Stimulated activated effector memory CD8-positive, alpha-beta T cell treated with anti-CD3 and anti-CD28 coated beads, Interleukin-12 subunit alpha, Interleukin-12 subunit beta, amount 100 ng/mL, for 72 hours (primary cell): ENCODE measurements around the gene QRICH1.
A peak's percentile ranks its signal among the peaks of the same experiment; 100 is the strongest.

Source experiments
- ATAC-seq: fragments of 150-1000 bp; cut with Tn5 transposase; 2 replicates; pipeline ENCODE4 v1.10.0; 2021
- DNase-seq, 2 donors: peaks; one replicate each; pipeline ENCODE4 v3.0.0; 2021 to 2022; ENCODE audit warnings: low spot score in 2 of 2
- H3K27ac Mint-ChIP-seq: one replicate; pipeline ENCODE4 v1.8.0; 2022; ENCODE audit warnings: mild to moderate bottlenecking, mixed read lengths
- H3K36me3 Mint-ChIP-seq: one replicate; pipeline ENCODE4 v1.8.0; 2022; ENCODE audit warnings: mild to moderate bottlenecking, mixed read lengths
- H3K4me1 Mint-ChIP-seq: one replicate; pipeline ENCODE4 v1.8.0; 2022; ENCODE audit warnings: mixed read lengths
- H3K4me3 Mint-ChIP-seq: one replicate; pipeline ENCODE4 v1.8.0; 2022; ENCODE audit warnings: mild to moderate bottlenecking, mixed read lengths
- H3K9me3 Mint-ChIP-seq: one replicate; pipeline ENCODE4 v1.8.0; 2022; ENCODE audit warnings: mixed read lengths

Gene QRICH1

GRCh38 chr3:49007068-49007770 lies 86.7 kb downstream of the QRICH1 start, which contains the start of gene WDR6:
WDR6 (plus strand) TSS chr3:49007391; CDS start chr3:49007432, 41 bp downstream.
- DNase-seq (peak; percentile 95 to 98), ATAC-seq (peak; percentile 91)
- Mint-ChIP-seq H3K36me3 (peaks cover 55% of the 10 kb centered on the region), H3K9me3 (no peaks in the 10 kb centered on the region), H3K27ac (peak within 1 kb of the TSS; percentile 100), H3K4me1 (peaks cover 39% of the 10 kb centered on the region), H3K4me3 (peak within 1 kb of the TSS; percentile 100)

- Mint-ChIP-seq H3K27ac (peak overlapping the region; percentile 100), H3K4me1 (peaks cover 37% of the 10 kb centered on the region), H3K4me3 (peak overlapping the region; percentile 100), H3K36me3 (peaks cover 48% of the 10 kb centered on the region), H3K9me3 (no peaks in the 10 kb centered on the region)
- no peak for ATAC-seq
- no peak for DNase-seq
These were observed 87.3 kb downstream of the QRICH1 start for GRCh38 chr3:49006408-49007067.

- Mint-ChIP-seq H3K4me1 (peaks cover 37% of the 10 kb centered on the region), H3K9me3 (no peaks in the 10 kb centered on the region), H3K36me3 (peaks cover 42% of the 10 kb centered on the region), H3K27ac (no peak overlapping the region), H3K4me3 (peak overlapping the region; percentile 100)
- ATAC-seq (no peak), DNase-seq (no peak)
These were observed 87.9 kb downstream of the QRICH1 start for GRCh38 chr3:49005998-49006397.

- H3K4me1 Mint-ChIP-seq: peaks cover 37% of the 10 kb centered on the region
- no peak for DNase-seq
- no peaks in the 10 kb centered on the region for H3K9me3 Mint-ChIP-seq
- no peak overlapping the region for H3K27ac Mint-ChIP-seq
- no peak overlapping the region for H3K4me3 Mint-ChIP-seq
- H3K36me3 Mint-ChIP-seq: peaks cover 35% of the 10 kb centered on the region
- ATAC-seq: no peak
These were observed 88.6 kb downstream of the QRICH1 start for GRCh38 chr3:49005303-49005680.

GRCh38 chr3:49004352-49005302 lies 89.2 kb downstream of the QRICH1 start:
- no peak overlapping the region for H3K27ac Mint-ChIP-seq
- H3K4me1 Mint-ChIP-seq: peaks cover 37% of the 10 kb centered on the region
- H3K4me3 Mint-ChIP-seq: no peak overlapping the region
- DNase-seq (no peak), ATAC-seq (no peak)
- peaks cover 29% of the 10 kb centered on the region for H3K36me3 Mint-ChIP-seq
- H3K9me3 Mint-ChIP-seq: no peaks in the 10 kb centered on the region

GRCh38 chr3:49001155-49001554 lies 92.7 kb downstream of the QRICH1 start:
- H3K4me3 Mint-ChIP-seq: no peak overlapping the region
- H3K27ac Mint-ChIP-seq: peak overlapping the region; percentile 19
- DNase-seq: no peak
- ATAC-seq: no peak
- H3K9me3 Mint-ChIP-seq: no peaks in the 10 kb centered on the region
- no peaks in the 10 kb centered on the region for H3K36me3 Mint-ChIP-seq
- H3K4me1 Mint-ChIP-seq: peaks cover 7% of the 10 kb centered on the region

GRCh38 chr3:48999085-48999858 lies 94.6 kb downstream of the QRICH1 start:
- Mint-ChIP-seq H3K36me3 (peaks cover 15% of the 10 kb centered on the region), H3K9me3 (no peaks in the 10 kb centered on the region), H3K27ac (peak overlapping the region; percentile 56), H3K4me1 (peaks cover 16% of the 10 kb centered on the region), H3K4me3 (no peak overlapping the region)
- DNase-seq (no peak), ATAC-seq (no peak)

GRCh38 chr3:48997714-48998637 lies 95.9 kb downstream of the QRICH1 start:
- Mint-ChIP-seq H3K36me3 (peaks cover 26% of the 10 kb centered on the region), H3K4me1 (peaks cover 23% of the 10 kb centered on the region), H3K9me3 (no peaks in the 10 kb centered on the region), H3K4me3 (no peak overlapping the region), H3K27ac (peak overlapping the region; percentile 48)
- DNase-seq (no peak), ATAC-seq (no peak)

GRCh38 chr3:48997102-48997635 lies 96.7 kb downstream of the QRICH1 start:
- DNase-seq (no peak), ATAC-seq (no peak)
- H3K36me3 Mint-ChIP-seq: peaks cover 28% of the 10 kb centered on the region
- no peaks in the 10 kb centered on the region for H3K9me3 Mint-ChIP-seq
- peak overlapping the region; percentile 48 for H3K27ac Mint-ChIP-seq
- no peak overlapping the region for H3K4me3 Mint-ChIP-seq
- peaks cover 20% of the 10 kb centered on the region for H3K4me1 Mint-ChIP-seq

- ATAC-seq (no peak), DNase-seq (no peak)
- no peaks in the 10 kb centered on the region for H3K9me3 Mint-ChIP-seq
- H3K27ac Mint-ChIP-seq: no peak overlapping the region
- H3K36me3 Mint-ChIP-seq: peaks cover 33% of the 10 kb centered on the region
- H3K4me3 Mint-ChIP-seq: no peak overlapping the region
- peaks cover 21% of the 10 kb centered on the region for H3K4me1 Mint-ChIP-seq
These were observed 97.2 kb downstream of the QRICH1 start for GRCh38 chr3:48996640-48997039.

- peak overlapping the region; percentile 85 for H3K27ac Mint-ChIP-seq
- H3K9me3 Mint-ChIP-seq: no peaks in the 10 kb centered on the region
- H3K36me3 Mint-ChIP-seq: peaks cover 43% of the 10 kb centered on the region
- H3K4me1 Mint-ChIP-seq: peaks cover 41% of the 10 kb centered on the region
- DNase-seq (no peak), ATAC-seq (no peak)
- no peak overlapping the region for H3K4me3 Mint-ChIP-seq
These were observed 100.0 kb downstream of the QRICH1 start for GRCh38 chr3:48993834-48994233.

- H3K9me3 Mint-ChIP-seq: no peaks in the 10 kb centered on the region
- H3K36me3 Mint-ChIP-seq: peaks cover 45% of the 10 kb centered on the region
- H3K4me3 Mint-ChIP-seq: peak overlapping the region; percentile 93
- DNase-seq (no peak), ATAC-seq (no peak)
- peaks cover 50% of the 10 kb centered on the region for H3K4me1 Mint-ChIP-seq
- H3K27ac Mint-ChIP-seq: peak overlapping the region; percentile 92
These were observed 101.9 kb downstream of the QRICH1 start for GRCh38 chr3:48991851-48992545.
